ENCODE data around the gene FIG4. TPM values are rescaled to one million over a fixed set of nuclear protein-coding genes. Genes with fewer than 3 reads are reported as not detected.

FIG4 gene
- polyA plus RNA-seq, 1 donor (not counting 4 experiments of a cell fraction or from before 2014, with no cell fraction given) = 12.8 TPM

DNA sequence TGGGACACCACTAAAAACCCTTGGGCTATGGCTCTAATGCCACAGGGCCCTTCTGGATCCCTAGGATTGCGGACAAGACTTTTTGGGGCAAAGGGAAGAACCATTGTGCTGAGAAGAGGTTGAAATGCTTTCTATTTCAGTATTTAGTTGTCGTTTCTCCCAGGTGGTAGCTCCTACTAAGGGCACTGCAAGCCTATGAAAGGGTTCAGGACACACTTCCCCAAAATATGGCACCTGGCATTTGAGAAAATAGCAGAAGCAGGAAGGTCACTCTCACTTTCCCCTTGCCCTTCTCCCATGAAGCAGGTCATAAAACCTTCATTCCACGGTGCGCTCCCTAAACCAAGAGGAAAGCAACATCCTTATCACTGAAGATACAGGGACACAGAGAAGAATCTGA, 161.6 kb downstream of the FIG4 start:
- DNase-seq (ENCODE audit: low read depth, low spot score) (no peak), FAIRE-seq (no peak)
- Histone ChIP-seq H2AFZ (ENCODE audit: control insufficient read depth, low read length) (no peak overlapping the region), H3K4me2 (ENCODE audit: control insufficient read depth, extremely low read depth, insufficient read depth, low read depth, low read length) (no peak overlapping the region), H3K27me3 (ENCODE audit: control insufficient read depth, extremely low read depth, insufficient read depth, low read length) (no peaks in the 10 kb centered on the region), H3K9ac (ENCODE audit: control insufficient read depth, extremely low read depth, insufficient read depth, low read length) (no peak overlapping the region), H3K27ac (ENCODE audit: control insufficient read depth, insufficient read depth, low read length) (no peak overlapping the region), H3K9me3 (ENCODE audit: control insufficient read depth, low read depth, low read length) (no peaks in the 10 kb centered on the region), H3K4me1 (ENCODE audit: control insufficient read depth, extremely low read depth, insufficient read depth, low read length) (no peaks in the 10 kb centered on the region), H3K4me3 (ENCODE audit: control insufficient read depth in 2 of 3, extremely low read depth in 1 of 3, insufficient read depth in 2 of 3, low read depth in 1 of 3, low read length in 3 of 3) (no peak overlapping the region), H4K20me1 (ENCODE audit: control insufficient read depth, extremely low read depth, insufficient read depth, low read length) (no peaks in the 10 kb centered on the region), H3K9me1 (ENCODE audit: control insufficient read depth, extremely low read depth, insufficient read depth, low read length) (no peaks in the 10 kb centered on the region), H3K79me2 (ENCODE audit: control insufficient read depth, insufficient read depth, low read length) (no peaks in the 10 kb centered on the region), H3K36me3 (ENCODE audit: control insufficient read depth in 2 of 2, extremely low read depth in 1 of 2, insufficient read depth in 2 of 2, low read length in 2 of 2) (no peaks in the 10 kb centered on the region)
- dilution Hi-C loops (cut with MboI; ENCODE audit: extremely low pct_ligation_motif_present, low sequenced_read_pairs) = no loop called here
- TF ChIP-seq, protein P1, sequence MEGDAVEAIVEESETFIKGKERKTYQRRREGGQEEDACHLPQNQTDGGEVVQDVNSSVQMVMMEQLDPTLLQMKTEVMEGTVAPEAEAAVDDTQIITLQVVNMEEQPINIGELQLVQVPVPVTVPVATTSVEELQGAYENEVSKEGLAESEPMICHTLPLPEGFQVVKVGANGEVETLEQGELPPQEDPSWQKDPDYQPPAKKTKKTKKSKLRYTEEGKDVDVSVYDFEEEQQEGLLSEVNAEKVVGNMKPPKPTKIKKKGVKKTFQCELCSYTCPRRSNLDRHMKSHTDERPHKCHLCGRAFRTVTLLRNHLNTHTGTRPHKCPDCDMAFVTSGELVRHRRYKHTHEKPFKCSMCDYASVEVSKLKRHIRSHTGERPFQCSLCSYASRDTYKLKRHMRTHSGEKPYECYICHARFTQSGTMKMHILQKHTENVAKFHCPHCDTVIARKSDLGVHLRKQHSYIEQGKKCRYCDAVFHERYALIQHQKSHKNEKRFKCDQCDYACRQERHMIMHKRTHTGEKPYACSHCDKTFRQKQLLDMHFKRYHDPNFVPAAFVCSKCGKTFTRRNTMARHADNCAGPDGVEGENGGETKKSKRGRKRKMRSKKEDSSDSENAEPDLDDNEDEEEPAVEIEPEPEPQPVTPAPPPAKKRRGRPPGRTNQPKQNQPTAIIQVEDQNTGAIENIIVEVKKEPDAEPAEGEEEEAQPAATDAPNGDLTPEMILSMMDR (optimal IDR thresholded peaks at IDR 0.05 in 1 of 3, IDR thresholded peaks at IDR 0.05 in 1 of 3, conservative IDR thresholded peaks at IDR 0.05 in 1 of 3; ENCODE audit: extremely low read depth in 1 of 3, insufficient read depth in 2 of 3, low read length in 3 of 3) = no peak
- TF ChIP-seq EZH2 (IDR thresholded peaks at IDR 0.05; ENCODE audit: low read length) = no peak

DNA sequence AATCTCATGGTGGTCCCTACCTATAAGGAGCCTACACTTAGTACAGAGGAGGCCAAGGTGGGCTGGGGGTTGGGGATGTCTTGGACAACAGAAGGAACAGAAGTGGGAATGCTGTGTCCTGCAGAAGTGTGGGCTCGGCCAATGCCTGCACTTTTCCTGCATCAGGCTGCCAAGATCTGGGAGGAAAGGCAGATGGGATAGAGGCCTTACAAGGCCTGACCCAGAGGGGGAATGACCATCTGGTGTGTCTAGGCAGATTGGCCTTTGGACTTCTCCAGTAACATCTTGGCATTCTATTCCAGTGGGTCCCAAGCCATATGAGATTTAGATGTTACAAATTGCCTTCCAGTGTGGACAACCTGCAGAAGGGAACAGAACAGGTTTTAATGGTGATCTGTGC, 162.3 kb downstream of the FIG4 start:
- dilution Hi-C loops (cut with MboI; ENCODE audit: extremely low pct_ligation_motif_present, low sequenced_read_pairs) = no loop called here
- no peak for FAIRE-seq

More for the DNA sequence above, 162.3 kb downstream of the FIG4 start:
- H2AFZ ChIP-seq (ENCODE audit: control insufficient read depth, low read length) = no peak overlapping the region
- H3K27me3 ChIP-seq (ENCODE audit: control insufficient read depth, extremely low read depth, insufficient read depth, low read length) = no peaks in the 10 kb centered on the region
- no peaks in the 10 kb centered on the region for H4K20me1 ChIP-seq (ENCODE audit: control insufficient read depth, extremely low read depth, insufficient read depth, low read length)
- no peaks in the 10 kb centered on the region for H3K79me2 ChIP-seq (ENCODE audit: control insufficient read depth, insufficient read depth, low read length)
- H3K4me2 ChIP-seq (ENCODE audit: control insufficient read depth, extremely low read depth, insufficient read depth, low read depth, low read length) = no peak overlapping the region
- TF ChIP-seq, protein P1 (optimal IDR thresholded peaks at IDR 0.05 in 1 of 3, IDR thresholded peaks at IDR 0.05 in 1 of 3, conservative IDR thresholded peaks at IDR 0.05 in 1 of 3; ENCODE audit: extremely low read depth in 1 of 3, insufficient read depth in 2 of 3, low read length in 3 of 3) = no peak
- TF ChIP-seq EZH2 (IDR thresholded peaks at IDR 0.05; ENCODE audit: low read length) = no peak
- H3K4me1 ChIP-seq (ENCODE audit: control insufficient read depth, extremely low read depth, insufficient read depth, low read length) = no peaks in the 10 kb centered on the region
- no peak overlapping the region for H3K4me3 ChIP-seq (ENCODE audit: control insufficient read depth in 2 of 3, extremely low read depth in 1 of 3, insufficient read depth in 2 of 3, low read depth in 1 of 3, low read length in 3 of 3)
- no peak for DNase-seq (ENCODE audit: low read depth, low spot score)
- no peak overlapping the region for H3K27ac ChIP-seq (ENCODE audit: control insufficient read depth, insufficient read depth, low read length)
- H3K9me3 ChIP-seq (ENCODE audit: control insufficient read depth, low read depth, low read length) = no peaks in the 10 kb centered on the region
- no peak overlapping the region for H3K9ac ChIP-seq (ENCODE audit: control insufficient read depth, extremely low read depth, insufficient read depth, low read length)
- H3K36me3 ChIP-seq (ENCODE audit: control insufficient read depth in 2 of 2, extremely low read depth in 1 of 2, insufficient read depth in 2 of 2, low read length in 2 of 2) = no peaks in the 10 kb centered on the region
- no peaks in the 10 kb centered on the region for H3K9me1 ChIP-seq (ENCODE audit: control insufficient read depth, extremely low read depth, insufficient read depth, low read length)
